HepG2 (cell line): ENCODE data around the gene MAPRE3. TPM values are rescaled to one million over a fixed set of nuclear protein-coding genes. Genes with fewer than 3 reads are reported as not detected.
A peak's percentile ranks its signal among the peaks of the same experiment; 100 is the strongest.

Source experiments
- ATF1 ChIP-seq: IDR thresholded peaks from 2 replicates; pipeline ENCODE4 v1.6.1; 2016; ENCODE audit warnings: mild to moderate bottlenecking, control low read depth
- CBFB ChIP-seq: sonication (generic); formaldehyde crosslinking; IDR thresholded peaks from 2 replicates; pipeline ENCODE4 v1.4.0; 2020; ENCODE audit warnings: missing genetic modification reagents
- CEBPB ChIP-seq: IDR thresholded peaks from 2 replicates; pipeline ENCODE4 v1.6.1; 2011; ENCODE audit warnings: low read depth, low read length, improper control_type of control experiment, borderline replicate concordance
- DPF2 ChIP-seq: sonication (generic); formaldehyde crosslinking; IDR thresholded peaks from 2 replicates; pipeline ENCODE4 v1.4.0; 2020; ENCODE audit warnings: mild to moderate bottlenecking, low read depth, missing genetic modification reagents, borderline replicate concordance
- GATA4 ChIP-seq: sonication (generic); IDR thresholded peaks from 2 replicates; pipeline ENCODE4 v1.6.1; 2016; ENCODE audit warnings: antibody characterized with exemption, low read depth, borderline replicate concordance
- KDM5A ChIP-seq: fragments of 200-600 bp; sonication (generic); IDR thresholded peaks from 2 replicates; pipeline ENCODE4 v1.7.0; 2018; ENCODE audit warnings: antibody characterized with exemption, mild to moderate bottlenecking, low read length, borderline replicate concordance
- MED1 ChIP-seq: sonication (generic); formaldehyde crosslinking; IDR thresholded peaks from 2 replicates; pipeline ENCODE4 v1.4.0; 2020; ENCODE audit warnings: missing genetic modification reagents
- MEIS2 ChIP-seq: sonication (generic); formaldehyde crosslinking; IDR thresholded peaks from 2 replicates; pipeline ENCODE4 v1.9.0; 2021; ENCODE audit warnings: mild to moderate bottlenecking, missing genetic modification reagents
- MIER3 ChIP-seq: IDR thresholded peaks from 2 replicates; pipeline ENCODE4 v1.6.1; 2016; ENCODE audit warnings: missing compliant biosample characterization, borderline replicate concordance
- PLSCR1 ChIP-seq: sonication (generic); formaldehyde crosslinking; IDR thresholded peaks from 2 replicates; pipeline ENCODE4 v1.5.0; 2020; ENCODE audit warnings: missing genetic modification reagents, mild to moderate bottlenecking, borderline replicate concordance
- SMYD3 ChIP-seq: sonication (generic); formaldehyde crosslinking; IDR thresholded peaks from 2 replicates; pipeline ENCODE4 v1.8.1; 2023; ENCODE audit warnings: mild to moderate bottlenecking, missing genetic modification reagents
- SP140L ChIP-seq: sonication (generic); formaldehyde crosslinking; IDR thresholded peaks from 2 replicates; pipeline ENCODE4 v1.4.0; 2020; ENCODE audit warnings: missing genetic modification reagents, borderline replicate concordance
- TCF12 ChIP-seq, 2 experiments: fragments of 450-650 bp in 1 of 2; sonication (generic) in 1 of 2; formaldehyde crosslinking in 1 of 2; IDR thresholded peaks; 2 replicates each; pipeline versions ENCODE4 v1.6.1 to v1.8.0; 2017 to 2022; ENCODE audit warnings: antibody characterized with exemption in 1 of 2, mild to moderate bottlenecking in 1 of 2, missing genetic modification reagents in 1 of 2, moderate library complexity in 1 of 2
- ZFAT ChIP-seq: sonication (generic); formaldehyde crosslinking; conservative IDR thresholded peaks from 2 replicates; pipeline ENCODE4 v1.8.1; 2023; ENCODE audit warnings: missing genetic modification reagents, inconsistent platforms
- ZKSCAN8 ChIP-seq: IDR thresholded peaks from 2 replicates; pipeline ENCODE4 v1.6.1; 2016; ENCODE audit warnings: borderline replicate concordance, missing genetic modification reagents, missing compliant biosample characterization
- ZMAT5 ChIP-seq: sonication (generic); formaldehyde crosslinking; IDR thresholded peaks from 2 replicates; pipeline ENCODE4 v1.5.0; 2020; ENCODE audit warnings: mild to moderate bottlenecking, low read depth, missing genetic modification reagents, borderline replicate concordance
- ZNF253 ChIP-seq: sonication (generic); formaldehyde crosslinking; IDR thresholded peaks from 2 replicates; pipeline ENCODE4 v1.8.0; 2022; ENCODE audit warnings: mild to moderate bottlenecking, missing genetic modification reagents, borderline replicate concordance
- ZNF33B ChIP-seq: sonication (generic); formaldehyde crosslinking; IDR thresholded peaks from 2 replicates; pipeline ENCODE4 v1.5.1; 2020; ENCODE audit warnings: mild to moderate bottlenecking, missing genetic modification reagents
- ZNF546 ChIP-seq: sonication (generic); formaldehyde crosslinking; conservative IDR thresholded peaks from 2 replicates; pipeline ENCODE4 v1.8.1; 2023; ENCODE audit warnings: mild to moderate bottlenecking, missing genetic modification reagents
- ZNF720 ChIP-seq: sonication (generic); formaldehyde crosslinking; IDR thresholded peaks from 2 replicates; pipeline ENCODE4 v1.4.0; 2020; ENCODE audit warnings: missing genetic modification reagents
- ZNF792 ChIP-seq: IDR thresholded peaks from 2 replicates; pipeline ENCODE4 v1.6.1; 2016
- ZNF841 ChIP-seq: sonication (generic); formaldehyde crosslinking; IDR thresholded peaks from 2 replicates; pipeline ENCODE4 v1.8.1; 2023; ENCODE audit warnings: missing genetic modification reagents, borderline replicate concordance
- ZSCAN25 ChIP-seq: sonication (generic); formaldehyde crosslinking; IDR thresholded peaks from 2 replicates; pipeline ENCODE4 v1.8.0; 2022; ENCODE audit warnings: mild to moderate bottlenecking, missing genetic modification reagents
- ZSCAN9 ChIP-seq: IDR thresholded peaks from 2 replicates; pipeline ENCODE4 v1.6.1; 2016; ENCODE audit warnings: borderline replicate concordance
- polyA plus RNA-seq, 8 experiments: library from polyadenylated mRNA; depleted of rRNA in 3 of 8; stranded (reverse) in 7 of 8; unstranded in 1 of 8; fragments of >200 nt; fragmentation: Illumina TruSeq in 4 of 8; extraction: Trizol in 4 of 8; gene quantifications; 2 replicates each; pipeline versions ENCODE4 v1.2.1 to v1.2.3, GENCODE V29; 2011 to 2016; ENCODE audit warnings: low read depth in 4 of 8, missing spikeins in 1 of 8, mixed read lengths in 1 of 8; ENCODE audit not compliant: insufficient read depth in 1 of 8
- total RNA-seq, 5 experiments: library from RNA; depleted of rRNA; stranded (reverse); fragments of >200 nt; fragmentation: Illumina TruSeq; extraction: Trizol; gene quantifications; 2 replicates each; pipeline ENCODE4 v1.2.3, GENCODE V29; 2016; ENCODE audit warnings: low read depth in 1 of 5

Gene MAPRE3
- total and polyA plus RNA-seq, 2 of the 13 experiments (the other 11 are each of a cell fraction or from before 2014, with no cell fraction given), result 0.31 to 0.91 TPM

- TF ChIP-seq ZMAT5, result no peak
- TF ChIP-seq SP140L, result no peak
- TF ChIP-seq ZNF546 (CRISPR knock-in tag), result no peak
- no peak for TF ChIP-seq ATF1
- peak; percentile 80 for TF ChIP-seq SMYD3 (CRISPR knock-in tag)
- TF ChIP-seq ZSCAN25 (CRISPR knock-in tag), result peak; percentile 67; the same call in 1 of the 2 replicates
- peak; percentile 76; the same call in 1 of the 2 replicates for TF ChIP-seq ZFAT
- peak; percentile 63; the same call in 1 of the 2 replicates for TF ChIP-seq ZNF792 (CRISPR knock-in tag)
- TF ChIP-seq ZNF33B (CRISPR knock-in tag), result peak; percentile 53; the same call in 1 of the 2 replicates
- TF ChIP-seq ZKSCAN8 (CRISPR knock-in tag), result peak; percentile 66; the same call in 1 of the 2 replicates
- TF ChIP-seq MEIS2 (CRISPR knock-in tag), result 0 out of 2 replicates have a peak, but pooled peaks have one; percentile 59
- TF ChIP-seq PLSCR1 (CRISPR knock-in tag), result no peak
- TF ChIP-seq MED1 (CRISPR knock-in tag), result peak; percentile 82
- TF ChIP-seq ZSCAN9 (CRISPR knock-in tag), result peak; percentile 65; the same call in 1 of the 2 replicates
- TF ChIP-seq ZNF720 (CRISPR knock-in tag), result no peak
- no peak for TF ChIP-seq ZNF841 (CRISPR knock-in tag)
- no peak for TF ChIP-seq TCF12 (IDR thresholded peaks at IDR 0.05)
- 0 out of 2 replicates have a peak, but pooled peaks have one; percentile 40 for TF ChIP-seq TCF12 (CRISPR knock-in tag; IDR thresholded peaks at IDR 0.05)
- TF ChIP-seq GATA4, result 0 out of 2 replicates have a peak, but pooled peaks have one; percentile 68
- no peak for TF ChIP-seq CEBPB
- TF ChIP-seq DPF2, result no peak
- TF ChIP-seq KDM5A, result peak; percentile 72; the same call in 1 of the 2 replicates
- no peak for TF ChIP-seq ZNF253 (CRISPR knock-in tag)
- TF ChIP-seq CBFB, result peak; percentile 57; the same call in 1 of the 2 replicates
- TF ChIP-seq MIER3 (CRISPR knock-in tag), result no peak
Measured at GRCh38 chr2:27032495-27033252, 62.2 kb downstream of the MAPRE3 start, which contains the start of gene TMEM214 (continued).
